ENCODE measurements around the gene SCNN1G.

DNA sequence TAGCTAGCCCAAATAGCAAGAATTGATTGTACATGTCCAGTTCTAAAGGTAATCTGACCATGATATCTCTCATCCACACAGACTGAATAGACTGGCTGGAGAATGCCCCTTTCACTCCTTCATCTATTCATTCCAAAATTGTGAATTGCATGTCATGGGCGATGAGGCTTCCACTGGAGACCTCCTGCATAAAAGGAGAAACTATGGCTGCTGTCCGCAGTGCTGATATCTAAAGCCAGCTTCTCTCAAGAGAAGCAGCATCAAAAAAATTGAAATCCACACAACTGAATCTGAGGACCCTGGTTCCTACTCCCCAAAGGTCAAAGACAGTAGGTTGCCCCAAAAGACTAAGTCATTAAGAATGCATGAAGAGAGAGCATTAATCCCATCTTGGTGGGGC is 7.9 kb upstream of the SCNN1G start:
- TF ChIP-seq, protein P1, sequence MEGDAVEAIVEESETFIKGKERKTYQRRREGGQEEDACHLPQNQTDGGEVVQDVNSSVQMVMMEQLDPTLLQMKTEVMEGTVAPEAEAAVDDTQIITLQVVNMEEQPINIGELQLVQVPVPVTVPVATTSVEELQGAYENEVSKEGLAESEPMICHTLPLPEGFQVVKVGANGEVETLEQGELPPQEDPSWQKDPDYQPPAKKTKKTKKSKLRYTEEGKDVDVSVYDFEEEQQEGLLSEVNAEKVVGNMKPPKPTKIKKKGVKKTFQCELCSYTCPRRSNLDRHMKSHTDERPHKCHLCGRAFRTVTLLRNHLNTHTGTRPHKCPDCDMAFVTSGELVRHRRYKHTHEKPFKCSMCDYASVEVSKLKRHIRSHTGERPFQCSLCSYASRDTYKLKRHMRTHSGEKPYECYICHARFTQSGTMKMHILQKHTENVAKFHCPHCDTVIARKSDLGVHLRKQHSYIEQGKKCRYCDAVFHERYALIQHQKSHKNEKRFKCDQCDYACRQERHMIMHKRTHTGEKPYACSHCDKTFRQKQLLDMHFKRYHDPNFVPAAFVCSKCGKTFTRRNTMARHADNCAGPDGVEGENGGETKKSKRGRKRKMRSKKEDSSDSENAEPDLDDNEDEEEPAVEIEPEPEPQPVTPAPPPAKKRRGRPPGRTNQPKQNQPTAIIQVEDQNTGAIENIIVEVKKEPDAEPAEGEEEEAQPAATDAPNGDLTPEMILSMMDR (IDR thresholded peaks at IDR 0.05; ENCODE audit: borderline replicate concordance, extremely low read depth, low read length, poor library complexity, severe bottlenecking), result no peak
- TF ChIP-seq EZH2 (IDR thresholded peaks at IDR 0.05; ENCODE audit: borderline replicate concordance, low read depth, low read length, severe bottlenecking), result no peak
